Measurements from ENCODE around the gene ZCWPW2.

The ZCWPW2 gene

GRCh38 chr3:28348629-28349468 lies at the start of gene ZCWPW2, which contains the start of gene AZI2:
TSS of gene ZCWPW2 (plus strand) at chr3:28348721. CDS start at chr3:28413069, 64,348 bp downstream.
TSS of gene AZI2 (minus strand) at chr3:28348824. CDS start at chr3:28340617, 8,207 bp downstream.
- peak; percentile 85 for DNase-seq (ENCODE audit: low read depth)

- DNase-seq (ENCODE audit: low read depth) = no peak
Observed at GRCh38 chr3:28299705-28300104, 48.8 kb upstream of the ZCWPW2 start.

- no peak for DNase-seq (ENCODE audit: low read depth)
Observed at GRCh38 chr3:28300345-28300962, 48.1 kb upstream of the ZCWPW2 start.

GRCh38 chr3:28301688-28302087 lies 46.8 kb upstream of the ZCWPW2 start:
- no peak for DNase-seq (ENCODE audit: low read depth)

- no peak for DNase-seq (ENCODE audit: low read depth)
Observed at GRCh38 chr3:28308196-28308595, 40.3 kb upstream of the ZCWPW2 start.

DNA sequence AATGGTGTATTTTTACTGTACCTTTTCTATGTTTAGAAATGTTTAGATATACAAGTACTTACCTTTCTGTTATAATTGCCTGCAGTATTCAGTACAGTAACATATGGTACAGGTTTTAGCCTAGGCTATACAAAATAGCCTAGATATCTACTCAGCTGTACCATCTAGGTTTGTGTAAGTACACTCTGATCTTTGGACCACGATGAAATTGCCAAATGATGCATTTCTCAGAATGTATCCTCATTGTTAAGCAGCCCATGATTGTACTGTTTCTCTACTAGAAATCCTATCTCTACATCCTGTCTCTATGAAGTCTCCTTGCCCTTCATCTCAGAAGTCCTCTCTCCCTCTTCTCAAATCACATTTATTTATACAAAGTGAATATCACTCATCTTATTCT lies 32.8 kb upstream of the ZCWPW2 start:
- no peak for DNase-seq (ENCODE audit: low read depth)

DNA sequence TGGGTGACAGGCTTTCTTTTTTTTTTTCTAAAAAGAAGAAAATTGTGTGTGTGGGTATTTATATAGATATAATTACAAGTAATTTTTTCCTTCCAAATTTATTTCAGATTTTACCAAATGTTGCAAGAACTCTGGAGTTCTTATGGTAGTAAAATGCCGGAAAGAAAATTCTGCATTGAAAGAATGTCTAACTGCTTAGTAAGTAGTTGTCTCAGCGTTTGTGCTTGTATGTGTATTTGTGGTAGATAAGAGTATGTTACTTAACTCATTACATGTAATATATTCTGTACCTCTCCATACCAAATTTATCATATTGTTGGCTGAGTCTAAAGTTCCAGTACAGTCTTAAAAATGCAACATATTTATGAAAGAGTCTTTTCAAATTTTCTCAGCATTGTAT lies 32.3 kb upstream of the ZCWPW2 start:
- no peak for DNase-seq (ENCODE audit: low read depth)

DNA sequence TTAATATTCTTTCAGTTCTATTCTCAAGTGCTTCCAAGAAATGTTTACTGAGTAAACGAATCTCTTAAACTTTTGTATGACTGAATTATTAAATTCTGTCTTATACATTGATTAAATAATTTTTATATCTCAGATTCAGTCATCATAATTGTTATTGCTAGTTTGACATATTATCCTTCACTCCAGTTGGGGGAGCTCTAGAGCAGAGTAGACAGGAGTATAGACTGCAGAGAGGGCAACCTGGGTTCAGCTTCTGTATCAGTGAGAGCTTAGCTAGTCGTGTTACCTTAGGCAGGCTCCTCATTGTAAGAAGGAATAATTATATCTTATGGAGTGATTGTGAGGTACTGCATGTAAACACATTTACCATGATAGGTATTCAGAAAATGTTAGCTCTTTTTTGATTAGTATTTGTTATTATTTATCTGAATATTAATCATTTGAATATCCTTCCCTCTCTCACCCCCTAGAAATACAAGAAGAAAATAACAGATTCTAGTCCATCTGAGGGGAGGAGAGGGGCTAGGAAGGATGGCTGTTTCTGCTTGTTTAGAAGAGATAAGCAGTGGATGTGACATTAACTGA lies 31.0 kb upstream of the ZCWPW2 start:
- no peak for DNase-seq (ENCODE audit: low read depth)

DNA sequence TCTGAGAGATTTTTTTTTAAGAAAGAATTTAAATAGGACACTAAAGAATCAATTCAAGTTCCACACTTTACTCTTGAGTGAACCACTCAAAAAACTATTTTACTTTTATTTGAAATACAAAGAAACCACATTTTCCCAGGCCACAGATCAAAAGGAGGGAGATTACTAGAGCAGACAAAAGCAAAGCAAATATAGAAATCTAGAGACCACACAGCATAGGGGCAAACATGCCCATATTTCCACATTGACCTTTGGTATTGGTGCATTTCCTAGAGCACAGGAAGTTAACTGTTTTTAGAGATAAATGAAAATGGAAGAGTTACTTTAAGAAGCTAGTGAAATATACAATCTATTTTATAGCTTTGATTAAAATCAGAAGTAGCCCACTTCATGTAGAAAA lies 27.5 kb upstream of the ZCWPW2 start:
- no peak for DNase-seq (ENCODE audit: low read depth)

DNA sequence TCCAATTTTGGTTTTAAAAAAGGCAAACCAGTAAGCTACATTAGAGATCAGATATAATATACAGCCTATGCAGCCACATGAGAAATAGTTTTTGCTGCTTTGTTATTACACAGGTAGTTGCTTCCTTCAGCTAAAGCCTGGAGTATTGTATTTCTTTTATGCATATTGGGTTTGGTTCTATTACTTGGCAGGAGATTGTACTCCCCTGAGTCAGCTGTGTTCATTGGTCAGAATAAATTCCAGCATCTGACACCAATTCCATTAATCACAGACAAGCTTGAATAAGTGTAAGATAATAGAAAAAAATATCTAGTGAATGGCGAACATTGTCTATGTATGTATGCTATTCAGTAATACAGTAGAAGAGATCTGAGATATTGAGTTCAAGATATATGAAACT lies 26.1 kb upstream of the ZCWPW2 start:
- DNase-seq (ENCODE audit: low read depth) = no peak

DNA sequence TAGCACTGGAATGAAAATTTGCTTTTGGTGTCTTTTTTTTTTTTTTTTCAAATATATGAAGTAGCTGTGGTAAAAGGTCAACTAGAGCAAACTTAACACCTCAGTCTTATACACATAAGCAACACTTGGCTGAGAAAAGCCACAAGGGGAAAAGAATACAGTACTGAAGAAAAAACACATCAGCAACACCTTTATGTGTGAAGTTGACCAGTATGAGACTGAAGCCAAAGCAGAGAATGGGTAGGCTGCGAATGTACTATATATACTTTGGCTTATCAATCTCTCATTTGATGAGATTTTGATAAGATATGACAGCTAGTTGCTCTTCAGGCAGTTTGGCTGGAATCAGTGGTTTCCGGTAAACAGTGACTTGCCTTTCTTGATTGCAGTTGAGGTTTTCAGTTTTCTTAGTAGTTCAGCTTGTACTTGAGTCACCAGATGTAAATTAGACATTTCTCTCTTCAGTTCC lies 22.0 kb upstream of the ZCWPW2 start:
- no peak for DNase-seq (ENCODE audit: low read depth)

DNA sequence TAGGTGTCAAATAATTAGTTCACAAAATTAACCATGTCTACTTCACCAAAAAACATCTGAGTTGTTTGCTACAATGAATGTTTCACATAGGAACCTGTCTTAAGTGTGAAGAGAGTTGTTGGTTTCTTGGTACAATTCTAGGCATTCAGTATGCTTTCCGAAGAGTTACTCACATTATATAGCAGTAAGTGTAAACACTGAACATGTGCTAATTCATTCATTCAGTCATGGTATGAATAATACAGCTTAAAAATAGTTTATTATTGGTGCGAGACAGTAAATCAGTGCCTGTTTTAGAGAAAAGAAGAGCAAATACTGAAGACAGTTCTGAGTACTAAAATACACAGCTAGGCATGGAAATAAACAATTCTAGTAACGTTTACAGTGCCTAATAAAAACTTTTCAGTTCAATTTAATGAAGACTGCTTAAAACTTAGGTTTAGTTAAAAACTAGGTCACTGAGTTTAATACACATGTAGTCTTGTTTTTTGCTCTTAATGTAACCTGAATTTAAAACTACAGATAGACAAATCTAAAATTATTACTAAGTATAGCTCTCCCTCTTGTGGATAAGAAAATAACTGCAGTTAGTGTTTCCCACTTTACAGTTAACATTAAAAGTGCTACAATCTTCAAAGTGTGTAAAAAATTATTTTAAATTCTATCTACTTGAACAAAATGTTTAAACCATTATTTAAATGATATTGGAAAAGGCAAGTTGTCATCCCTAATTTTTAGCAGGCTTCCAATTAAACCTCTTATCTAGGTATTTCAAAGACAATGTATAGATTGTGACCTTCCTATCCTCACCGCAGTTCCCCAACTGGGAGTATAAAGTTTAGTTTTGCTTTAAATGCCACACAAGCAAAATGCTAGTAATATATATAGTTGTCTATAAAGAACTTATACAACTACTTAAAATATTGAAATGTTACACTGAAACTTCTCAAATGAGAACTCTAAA lies 20.1 kb upstream of the ZCWPW2 start:
- no peak for DNase-seq (ENCODE audit: low read depth)

- DNase-seq (ENCODE audit: low read depth) = no peak
Observed at GRCh38 chr3:28334552-28334951, 14.0 kb upstream of the ZCWPW2 start.

- no peak for DNase-seq (ENCODE audit: low read depth)
Observed at GRCh38 chr3:28335246-28335645, 13.3 kb upstream of the ZCWPW2 start.

- no peak for DNase-seq (ENCODE audit: low read depth)
Observed at GRCh38 chr3:28337230-28337629, 11.3 kb upstream of the ZCWPW2 start.

DNA sequence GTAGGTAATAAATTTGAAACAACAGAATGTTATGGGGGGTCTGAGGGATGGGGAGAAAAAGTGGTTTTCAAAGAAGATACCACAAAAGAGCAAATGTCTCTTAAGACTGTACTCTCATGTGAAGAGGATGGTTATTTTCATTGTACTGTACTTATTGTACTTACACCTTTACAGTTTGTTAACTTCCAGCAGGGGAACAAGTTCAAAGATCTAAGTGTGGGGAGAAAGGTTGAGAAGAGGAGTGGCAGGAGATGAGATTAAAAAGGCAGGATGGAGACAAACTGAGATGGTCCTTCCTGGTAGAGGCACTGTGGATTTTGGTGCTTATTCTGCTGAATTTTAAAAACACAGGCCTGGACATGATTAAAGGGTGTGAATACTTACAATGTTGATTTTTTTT lies 5.4 kb upstream of the ZCWPW2 start:
- DNase-seq (ENCODE audit: low read depth) = no peak

DNA sequence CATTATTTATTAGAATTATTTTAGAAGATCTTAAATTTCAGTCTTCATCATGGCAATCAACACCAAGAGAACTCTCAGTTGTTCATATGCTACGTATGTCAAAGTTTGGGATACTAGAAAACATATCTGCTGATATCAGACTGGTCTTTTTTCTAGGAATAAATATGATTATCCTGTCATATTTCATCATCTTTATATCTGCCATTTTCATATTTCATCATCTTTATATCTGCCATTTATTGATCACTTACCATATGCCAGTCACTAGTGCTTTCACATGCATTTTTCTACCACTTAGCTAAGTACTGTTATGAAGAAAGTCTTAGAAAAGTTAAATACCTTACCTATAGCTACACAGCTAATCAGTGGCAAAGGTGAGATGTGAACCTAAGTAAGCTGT lies 2.8 kb upstream of the ZCWPW2 start:
- DNase-seq (ENCODE audit: low read depth) = no peak

DNA sequence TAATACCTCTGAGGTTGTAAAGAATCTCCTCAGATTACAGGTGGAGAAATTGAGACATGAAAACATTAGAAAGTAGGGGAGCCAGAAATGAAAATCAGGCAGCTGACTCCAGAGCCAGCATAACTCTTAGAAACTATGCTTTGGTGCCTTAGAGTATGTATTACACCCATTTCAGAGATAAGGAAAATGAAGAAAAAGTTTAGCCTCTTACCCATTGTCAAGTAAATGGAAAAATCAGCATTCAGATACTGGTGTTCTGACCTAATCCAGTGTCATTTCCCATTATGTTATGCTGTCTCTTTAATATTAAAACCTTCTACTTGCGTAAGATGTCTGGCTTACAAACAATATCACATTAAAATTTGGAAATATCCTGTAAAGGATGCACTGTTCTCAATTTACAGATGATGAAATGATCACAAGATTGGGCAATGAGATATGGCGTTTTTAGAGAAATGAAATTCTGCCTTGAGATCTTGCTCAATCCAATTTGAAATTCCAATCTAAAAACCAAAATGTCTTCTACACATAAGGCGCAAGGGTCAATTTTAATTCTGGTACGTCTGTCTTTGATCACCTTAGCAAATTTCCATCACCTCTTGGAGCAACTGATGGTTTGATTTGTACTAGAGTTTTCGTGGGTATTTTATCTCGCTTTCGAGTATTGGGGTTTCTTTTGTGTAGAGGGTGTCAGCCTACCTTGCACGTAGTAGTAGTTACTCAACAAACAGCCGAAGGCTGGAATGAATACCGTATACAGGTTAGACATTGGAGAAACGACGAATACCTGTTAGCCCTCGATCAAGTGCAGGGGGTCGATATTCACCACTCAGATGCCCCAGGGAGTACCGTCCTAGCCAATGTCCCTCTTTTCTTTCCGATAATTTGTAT lies 902 bp upstream of the ZCWPW2 start:
- DNase-seq (ENCODE audit: low read depth) = no peak

DNA sequence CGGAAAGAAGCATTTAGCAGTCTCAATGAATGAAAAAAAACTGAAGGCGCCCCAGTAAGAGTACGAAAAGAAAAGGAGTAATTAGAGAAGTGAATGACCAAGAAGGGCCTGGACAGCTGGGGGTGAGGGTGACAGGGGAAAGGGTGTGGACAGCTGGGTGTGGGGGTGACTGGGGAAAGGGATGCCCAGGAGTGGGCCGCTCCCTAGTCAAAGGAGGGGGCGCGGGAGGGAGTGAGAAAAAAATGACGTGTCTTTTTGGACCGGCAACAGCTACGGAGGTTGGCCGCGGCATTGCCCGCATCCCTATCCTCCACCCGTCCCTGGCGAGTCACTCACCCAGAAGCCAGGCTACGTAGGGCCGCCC lies 274 bp upstream of the ZCWPW2 start:
- DNase-seq (ENCODE audit: low read depth) = no peak

GRCh38 chr3:28349469-28350000 lies 1.0 kb downstream of the ZCWPW2 start:
- no peak for DNase-seq (ENCODE audit: low read depth)

- no peak for DNase-seq (ENCODE audit: low read depth)
Observed at GRCh38 chr3:28376424-28376823, 27.9 kb downstream of the ZCWPW2 start.
